Loucy (cell line): ENCODE data around the gene KCNMA1.

Experiments
- H2AFZ ChIP-seq: fragments of 200-600 bp; sonication (generic); 2 replicates; pipeline ENCODE4 v1.6.0; 2016; ENCODE audit warnings: antibody characterized with exemption, mild to moderate bottlenecking, low read length, moderate library complexity
- H3F3A ChIP-seq: fragments of 200-600 bp; 2 replicates; pipeline ENCODE4 v1.6.0; 2016; ENCODE audit warnings: antibody characterized with exemption, low read depth, mild to moderate bottlenecking
- H3K27me3 ChIP-seq: fragments of 200-600 bp; sonication (generic); 2 replicates; pipeline ENCODE4 v1.6.1; 2014; ENCODE audit warnings: low read length, mild to moderate bottlenecking; ENCODE audit not compliant: insufficient read depth, poor library complexity, severe bottlenecking
- H3K36me3 ChIP-seq: fragments of 200-600 bp; sonication (generic); 2 replicates; pipeline ENCODE4 v1.6.1; 2016; ENCODE audit warnings: low read length; ENCODE audit not compliant: insufficient read depth
- H3K4me1 ChIP-seq: fragments of 200-600 bp; sonication (generic); 2 replicates; pipeline ENCODE4 v1.5.1; 2014; ENCODE audit warnings: low read length, mild to moderate bottlenecking; ENCODE audit not compliant: insufficient read depth, poor library complexity, severe bottlenecking
- H3K4me2 ChIP-seq: fragments of 200-600 bp; sonication (generic); 2 replicates; pipeline ENCODE4 v1.6.0; 2014; ENCODE audit warnings: antibody characterized with exemption, low read length, low read depth, mild to moderate bottlenecking; ENCODE audit not compliant: poor library complexity, severe bottlenecking
- H3K4me3 ChIP-seq: fragments of 200-600 bp; sonication (generic); 2 replicates; pipeline ENCODE4 v1.5.1; 2014; ENCODE audit warnings: low read length, mild to moderate bottlenecking, mixed read lengths; ENCODE audit not compliant: poor library complexity, severe bottlenecking
- H3K79me2 ChIP-seq: fragments of 200-600 bp; sonication (generic); 2 replicates; pipeline ENCODE4 v1.6.1; 2014; ENCODE audit warnings: low read length; ENCODE audit not compliant: insufficient read depth
- H3K9ac ChIP-seq: fragments of 200-600 bp; sonication (generic); 2 replicates; pipeline ENCODE4 v1.6.0; 2014; ENCODE audit warnings: mild to moderate bottlenecking, low read depth, low read length, moderate library complexity; ENCODE audit not compliant: poor library complexity, severe bottlenecking
- H3K9me2 ChIP-seq: fragments of 200-600 bp; sonication (generic); replicated peaks from 2 replicates; pipeline ENCODE4 v1.6.1; 2016; ENCODE audit warnings: low read depth, low read length, mixed read lengths
- H3K9me3 ChIP-seq: fragments of 200-600 bp; sonication (generic); 2 replicates; pipeline ENCODE4 v1.6.1; 2014; ENCODE audit warnings: mild to moderate bottlenecking, antibody characterized with exemption, low read length, low read depth; ENCODE audit not compliant: insufficient read depth
- H4K20me1 ChIP-seq: fragments of 200-600 bp; sonication (generic); 2 replicates; pipeline ENCODE4 v1.6.0; 2014; ENCODE audit warnings: antibody characterized with exemption, low read length, mild to moderate bottlenecking; ENCODE audit not compliant: insufficient read depth, poor library complexity, severe bottlenecking
- EZH2phosphoT487 ChIP-seq: fragments of 200-600 bp; IDR thresholded peaks from 2 replicates; pipeline ENCODE4 v1.6.1; 2018; ENCODE audit warnings: antibody characterized with exemption, mild to moderate bottlenecking, moderate library complexity, borderline replicate concordance
- TF ChIP-seq, protein P1 (sequence below): fragments of 200-600 bp; sonication (generic); conservative IDR thresholded peaks from 2 replicates; pipeline ENCODE4 v1.5.1; 2014; ENCODE audit warnings: mild to moderate bottlenecking, antibody characterized with exemption, low read length

The KCNMA1 gene

DNA sequence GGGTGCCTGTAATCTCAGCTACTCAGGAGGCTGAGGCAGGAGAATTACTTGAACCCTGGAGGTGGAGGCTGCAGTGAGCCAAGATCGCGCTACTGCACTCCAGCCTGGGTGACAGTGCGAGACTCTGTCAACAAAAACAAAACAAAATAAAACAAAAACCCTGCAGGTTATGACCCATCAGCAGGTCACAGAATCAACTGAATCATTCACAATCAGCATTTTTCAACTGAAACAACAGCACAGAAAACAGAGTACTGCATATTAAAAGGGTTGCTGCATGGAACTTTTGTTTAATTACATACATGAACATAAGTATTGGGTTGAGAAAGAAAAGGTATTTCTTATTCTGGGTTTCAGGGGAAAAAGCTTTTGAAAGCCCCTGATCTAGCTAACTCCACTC is 77.6 kb downstream of the KCNMA1 start:
- no peak overlapping the region for H3K4me2 ChIP-seq
- no peaks in the 10 kb centered on the region for H4K20me1 ChIP-seq
- H3K9me3 ChIP-seq = no peaks in the 10 kb centered on the region
- H3F3A ChIP-seq = no peaks in the 10 kb centered on the region
- no peaks in the 10 kb centered on the region for H3K36me3 ChIP-seq
- no peaks in the 10 kb centered on the region for H3K27me3 ChIP-seq
- H3K9ac ChIP-seq = no peak overlapping the region
- H3K4me1 ChIP-seq = peaks cover 8% of the 10 kb centered on the region
- H3K4me3 ChIP-seq = no peak overlapping the region
- TF ChIP-seq EZH2phosphoT487 = no peak
- TF ChIP-seq, protein P1, sequence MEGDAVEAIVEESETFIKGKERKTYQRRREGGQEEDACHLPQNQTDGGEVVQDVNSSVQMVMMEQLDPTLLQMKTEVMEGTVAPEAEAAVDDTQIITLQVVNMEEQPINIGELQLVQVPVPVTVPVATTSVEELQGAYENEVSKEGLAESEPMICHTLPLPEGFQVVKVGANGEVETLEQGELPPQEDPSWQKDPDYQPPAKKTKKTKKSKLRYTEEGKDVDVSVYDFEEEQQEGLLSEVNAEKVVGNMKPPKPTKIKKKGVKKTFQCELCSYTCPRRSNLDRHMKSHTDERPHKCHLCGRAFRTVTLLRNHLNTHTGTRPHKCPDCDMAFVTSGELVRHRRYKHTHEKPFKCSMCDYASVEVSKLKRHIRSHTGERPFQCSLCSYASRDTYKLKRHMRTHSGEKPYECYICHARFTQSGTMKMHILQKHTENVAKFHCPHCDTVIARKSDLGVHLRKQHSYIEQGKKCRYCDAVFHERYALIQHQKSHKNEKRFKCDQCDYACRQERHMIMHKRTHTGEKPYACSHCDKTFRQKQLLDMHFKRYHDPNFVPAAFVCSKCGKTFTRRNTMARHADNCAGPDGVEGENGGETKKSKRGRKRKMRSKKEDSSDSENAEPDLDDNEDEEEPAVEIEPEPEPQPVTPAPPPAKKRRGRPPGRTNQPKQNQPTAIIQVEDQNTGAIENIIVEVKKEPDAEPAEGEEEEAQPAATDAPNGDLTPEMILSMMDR = no peak
- H2AFZ ChIP-seq = no peak overlapping the region
- no peaks in the 10 kb centered on the region for H3K79me2 ChIP-seq
- no peaks in the 10 kb centered on the region for H3K9me2 ChIP-seq

DNA sequence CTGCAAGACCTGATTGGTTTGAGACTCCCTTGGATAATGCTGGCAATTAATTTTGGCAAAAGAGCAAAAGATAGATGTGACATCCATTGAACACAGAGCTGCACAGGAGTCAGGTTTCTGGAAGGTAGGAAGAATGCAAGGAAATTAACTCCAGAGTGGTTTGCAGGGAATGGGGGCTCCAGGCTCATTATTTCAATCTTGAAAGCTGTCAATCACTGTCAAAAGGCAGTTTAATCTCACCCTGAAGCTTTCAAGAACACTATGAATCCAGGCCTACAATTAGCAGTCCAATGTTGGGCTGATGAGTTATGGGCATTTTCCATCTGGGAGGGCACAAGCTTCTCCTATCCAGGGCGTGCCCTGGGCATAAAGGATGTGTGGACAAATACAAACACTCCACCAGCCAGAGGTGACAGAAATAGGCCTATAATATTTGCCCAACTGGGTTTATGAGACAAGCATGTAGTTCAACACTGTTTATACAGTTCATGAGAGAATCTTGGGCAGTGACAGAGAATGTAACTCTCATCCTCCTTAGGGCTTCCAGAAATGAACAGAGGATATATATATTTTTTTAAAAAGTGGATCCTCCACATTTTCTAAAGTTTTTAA is 80.5 kb downstream of the KCNMA1 start:
- Histone ChIP-seq H3K4me1 (peaks cover 18% of the 10 kb centered on the region), H3F3A (no peaks in the 10 kb centered on the region), H3K9ac (no peak overlapping the region), H3K9me2 (no peaks in the 10 kb centered on the region), H3K9me3 (no peaks in the 10 kb centered on the region), H3K27me3 (no peaks in the 10 kb centered on the region), H3K4me3 (no peak overlapping the region), H3K4me2 (no peak overlapping the region), H2AFZ (no peak overlapping the region), H3K79me2 (no peaks in the 10 kb centered on the region), H3K36me3 (no peaks in the 10 kb centered on the region), H4K20me1 (no peaks in the 10 kb centered on the region)
- TF ChIP-seq, protein P1 = no peak
- no peak for TF ChIP-seq EZH2phosphoT487

DNA sequence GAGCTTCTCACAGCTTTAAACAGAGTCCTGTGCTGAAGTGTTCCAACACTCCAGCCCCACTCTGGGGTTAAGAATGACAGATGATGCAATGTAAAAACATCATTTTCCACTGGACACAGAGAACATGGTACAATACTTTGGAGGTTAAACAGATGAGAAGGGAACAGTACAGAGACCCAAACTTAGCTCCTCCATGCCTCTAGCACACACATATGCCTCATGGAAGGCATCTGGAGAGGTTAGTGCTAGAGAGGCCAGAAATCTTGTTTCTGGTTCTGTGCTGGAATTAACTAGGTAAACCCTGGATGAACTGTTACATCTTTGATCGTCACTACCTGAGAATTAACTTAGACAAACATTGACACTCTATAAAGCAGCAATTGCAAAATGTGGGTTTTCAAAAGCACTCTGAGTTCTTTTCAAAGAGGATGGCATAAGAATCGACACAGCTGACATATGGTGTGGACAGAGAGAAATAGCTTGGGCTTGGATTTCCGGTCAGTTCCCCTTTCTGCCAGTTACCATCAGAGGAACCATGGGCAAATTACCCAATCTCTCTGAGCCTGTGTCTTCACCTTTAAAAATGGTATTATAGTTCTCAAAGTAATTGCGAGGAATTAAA is 81.9 kb downstream of the KCNMA1 start:
- H3K4me2 ChIP-seq = peak overlapping the region; percentile 52
- H3K79me2 ChIP-seq = no peaks in the 10 kb centered on the region
- H3K9me2 ChIP-seq = no peaks in the 10 kb centered on the region
- no peaks in the 10 kb centered on the region for H3K9me3 ChIP-seq
- TF ChIP-seq, protein P1 = no peak
- no peak for TF ChIP-seq EZH2phosphoT487
- H3K9ac ChIP-seq = no peak overlapping the region
- no peak overlapping the region for H3K4me3 ChIP-seq
- no peaks in the 10 kb centered on the region for H3F3A ChIP-seq
- H3K4me1 ChIP-seq = peaks cover 18% of the 10 kb centered on the region
- H2AFZ ChIP-seq = peak overlapping the region; percentile 13; the same call in 1 of the 2 replicates
- H3K27me3 ChIP-seq = no peaks in the 10 kb centered on the region
- H4K20me1 ChIP-seq = no peaks in the 10 kb centered on the region
- H3K36me3 ChIP-seq = no peaks in the 10 kb centered on the region
